HCT116 (cell line): ENCODE data around the gene GSN. TPM values are rescaled to one million over a fixed set of nuclear protein-coding genes. Genes with fewer than 3 reads are reported as not detected.

Experiments used
- ATAC-seq: fragments of 200-7000 bp; cut with Tn5 transposase; 2 replicates; pipeline ENCODE4 v1.9.1; 2020; ENCODE audit warnings: mild to moderate bottlenecking, moderate library complexity
- BruUV-seq: library from RNA; stranded (reverse); fragments of 400-500 nt; replicated peaks from 2 replicates; lab custom pipeline; 2021; lab: Mats Ljungman, UMichigan
- CTCF ChIA-PET: fragments of 300-600 bp; sonication (Branson Sonifier 250); formaldehyde crosslinking; loops from one replicate; lab custom pipeline; 2021; ENCODE audit warnings: antibody characterized with exemption; lab: Charles Lee
- POLR2A ChIA-PET: fragments of 300-600, 350-600 bp; sonication (Branson Sonifier 250); formaldehyde crosslinking; loops from one replicate; lab custom pipeline; 2021; ENCODE audit warnings: antibody characterized with exemption; lab: Charles Lee
- RAD21 ChIA-PET, 2 experiments: fragments of 300-600 bp; sonication (Branson Sonifier 250); formaldehyde crosslinking; loops; one replicate each; lab custom pipeline; 2023; ENCODE audit warnings: low total read pairs in 2 of 2; ENCODE audit not compliant: uncharacterized antibody in 2 of 2, unreplicated experiment in 2 of 2, low non-redundant PET in 1 of 2; lab: Charles Lee
- DNase-seq: peaks from one replicate; pipeline ENCODE4 v3.0.0-alpha.2; 2010; ENCODE audit warnings: low read depth, low spot score
- H2AFZ ChIP-seq: fragments of 200-600 bp; shearing (Covaris generic), sonication (generic); 2 replicates; pipeline ENCODE4 v1.6.1; 2017; ENCODE audit warnings: low read depth, mixed run types, mixed read lengths, antibody characterized with exemption, low read length; ENCODE audit not compliant: poor library complexity, severe bottlenecking
- H3K27ac ChIP-seq: 2 replicates; pipeline ENCODE4 v1.5.1; 2012; ENCODE audit warnings: low read depth, low read length
- H3K27me3 ChIP-seq: fragments of 200-600 bp; sonication (generic); 2 replicates; pipeline ENCODE4 v1.6.1; 2016; ENCODE audit warnings: mixed run types, low read length, mixed read lengths; ENCODE audit not compliant: insufficient read depth
- H3K36me3 ChIP-seq, 2 experiments: fragments of 200-500 bp in 1 of 2; fragments of 200-600 bp in 1 of 2; sonication (Bioruptor generic) in 1 of 2; sonication (generic) in 1 of 2; 2 replicates each; pipeline versions ENCODE4 v1.5.1 to v1.6.1; 2014 to 2016; ENCODE audit warnings: low read length in 2 of 2, inconsistent platforms in 1 of 2, mixed read lengths in 1 of 2, mixed run types in 1 of 2; ENCODE audit not compliant: insufficient read depth in 2 of 2, control insufficient read depth in 1 of 2
- H3K4me1 ChIP-seq, 2 experiments: fragments of 200-600 bp in 1 of 2; sonication (generic) in 1 of 2; 2 replicates each; pipeline versions ENCODE4 v1.5.1 to v1.6.1; 2012 to 2017; ENCODE audit warnings: low read length in 2 of 2, inconsistent platforms in 1 of 2, mild to moderate bottlenecking in 1 of 2, mixed read lengths in 1 of 2, mixed run types in 1 of 2, moderate library complexity in 1 of 2; ENCODE audit not compliant: insufficient read depth in 2 of 2, control insufficient read depth in 1 of 2
- H3K4me2 ChIP-seq: fragments of 200-600 bp; sonication (generic); 2 replicates; pipeline ENCODE4 v1.6.1; 2017; ENCODE audit warnings: mixed run types, low read length, mixed read lengths
- H3K4me3 ChIP-seq, 2 experiments: fragments of 200-600 bp in 1 of 2; sonication (generic) in 1 of 2; replicated peaks in 1 of 2; 2 replicates each; pipeline ENCODE4 v1.5.1; 2011 to 2016; ENCODE audit warnings: low read length in 2 of 2, control low read depth in 1 of 2, low read depth in 1 of 2, mild to moderate bottlenecking in 1 of 2, mixed read lengths in 1 of 2, mixed run types in 1 of 2
- H3K79me2 ChIP-seq: fragments of 200-600 bp; sonication (generic); 2 replicates; pipeline ENCODE4 v1.6.1; 2017; ENCODE audit warnings: mild to moderate bottlenecking, mixed run types, low read length, moderate library complexity, mixed read lengths; ENCODE audit not compliant: insufficient read depth
- H3K9ac ChIP-seq: fragments of 200-600 bp; sonication (generic); 2 replicates; pipeline ENCODE4 v1.6.1; 2016; ENCODE audit warnings: low read length, mixed read lengths
- H3K9me2 ChIP-seq: fragments of 200-600 bp; sonication (generic), shearing (Covaris generic); 2 replicates; pipeline ENCODE4 v1.6.1; 2017; ENCODE audit warnings: mixed run types, mild to moderate bottlenecking, moderate library complexity; ENCODE audit not compliant: insufficient read depth
- H3K9me3 ChIP-seq, 2 experiments: fragments of 200-500 bp in 1 of 2; fragments of 200-600 bp in 1 of 2; sonication (Bioruptor generic) in 1 of 2; sonication (generic) in 1 of 2; 2 replicates each; pipeline ENCODE4 v1.6.1; 2014 to 2017; ENCODE audit warnings: low read length in 2 of 2, mixed read lengths in 2 of 2, inconsistent platforms in 1 of 2, low read depth in 1 of 2, mild to moderate bottlenecking in 1 of 2, mixed run types in 1 of 2, moderate library complexity in 1 of 2; ENCODE audit not compliant: control insufficient read depth in 1 of 2, insufficient read depth in 1 of 2
- H4K20me1 ChIP-seq: fragments of 200-600 bp; sonication (generic), shearing (Covaris generic); 2 replicates; pipeline ENCODE4 v1.6.1; 2017; ENCODE audit warnings: mixed run types, mild to moderate bottlenecking, moderate library complexity; ENCODE audit not compliant: insufficient read depth
- CBX3 ChIP-seq: IDR thresholded peaks from 2 replicates; pipeline ENCODE4 v1.6.1; 2012; ENCODE audit warnings: low read depth
- CEBPB ChIP-seq: IDR thresholded peaks from 2 replicates; pipeline ENCODE4 v1.6.1; 2012; ENCODE audit warnings: low read depth
- EGR1 ChIP-seq: IDR thresholded peaks from 2 replicates; pipeline ENCODE4 v1.6.1; 2012; ENCODE audit warnings: low read depth
- ELF1 ChIP-seq: IDR thresholded peaks from 2 replicates; pipeline ENCODE4 v1.6.1; 2012; ENCODE audit warnings: low read depth, borderline replicate concordance
- EZH2 ChIP-seq: fragments of 200-600 bp; sonication (generic); IDR thresholded peaks from 2 replicates; pipeline ENCODE4 v1.6.1; 2017; ENCODE audit warnings: antibody characterized with exemption, mixed run types
- POLR2AphosphoS5 ChIP-seq: IDR thresholded peaks from 2 replicates; pipeline ENCODE4 v1.6.1; 2011; ENCODE audit warnings: mild to moderate bottlenecking, low read depth, low read length, moderate library complexity
- SIN3A ChIP-seq: IDR thresholded peaks from 2 replicates; pipeline ENCODE4 v1.6.1; 2012; ENCODE audit warnings: low read depth
- SRF ChIP-seq: IDR thresholded peaks from 2 replicates; pipeline ENCODE4 v1.6.1; 2012; ENCODE audit warnings: low read depth
- TCF7L2 ChIP-seq: IDR thresholded peaks from 2 replicates; pipeline ENCODE4 v1.7.0; 2011; ENCODE audit warnings: borderline replicate concordance, inconsistent platforms; ENCODE audit not compliant: insufficient read depth, insufficient read length; ENCODE audit errors: extremely low read depth
- ZFX ChIP-seq: fragments of 450-650 bp; IDR thresholded peaks from 2 replicates; pipeline ENCODE4 v1.6.1; 2017
- intact Hi-C: fragments of 100-400 bp; cut with micrococcal nuclease; formaldehyde crosslinking; loops from 2 replicates; pipeline ENCODE4 v1.10.0; 2022
- total RNA-seq: library from RNA; stranded (reverse); gene quantifications from one replicate; pipeline ENCODE4 v1.2.1, GENCODE V29; 2021; ENCODE audit not compliant: unreplicated experiment
- TF ChIP-seq, protein P1 (sequence below), 3 experiments: fragments of 200-600 bp in 1 of 3; sonication (generic) in 1 of 3; IDR thresholded peaks in 2 of 3; conservative IDR thresholded peaks in 1 of 3; 2 replicates each; pipeline ENCODE4 v1.5.1; 2012 to 2017; ENCODE audit warnings: low read depth in 2 of 3, low read length in 2 of 3, antibody characterized with exemption in 1 of 3, borderline replicate concordance in 1 of 3, control low read depth in 1 of 3, mild to moderate bottlenecking in 1 of 3, mixed read lengths in 1 of 3, mixed run types in 1 of 3, moderate library complexity in 1 of 3; ENCODE audit not compliant: insufficient read depth in 1 of 3
- TF ChIP-seq, protein P2 (sequence below): IDR thresholded peaks from 2 replicates; pipeline ENCODE4 v1.6.1; 2012
- TF ChIP-seq, protein P3 (sequence below): IDR thresholded peaks from 2 replicates; pipeline ENCODE4 v1.6.1; 2011; ENCODE audit warnings: mild to moderate bottlenecking, low read length, moderate library complexity; ENCODE audit not compliant: insufficient replicate concordance; ENCODE audit errors: extremely low read depth
- TF ChIP-seq, protein P4 (sequence below): IDR thresholded peaks from 2 replicates; pipeline ENCODE4 v1.6.1; 2012

GSN gene
- total RNA-seq, 1 experiment from 2014 or later = 71.3 TPM

DNA sequence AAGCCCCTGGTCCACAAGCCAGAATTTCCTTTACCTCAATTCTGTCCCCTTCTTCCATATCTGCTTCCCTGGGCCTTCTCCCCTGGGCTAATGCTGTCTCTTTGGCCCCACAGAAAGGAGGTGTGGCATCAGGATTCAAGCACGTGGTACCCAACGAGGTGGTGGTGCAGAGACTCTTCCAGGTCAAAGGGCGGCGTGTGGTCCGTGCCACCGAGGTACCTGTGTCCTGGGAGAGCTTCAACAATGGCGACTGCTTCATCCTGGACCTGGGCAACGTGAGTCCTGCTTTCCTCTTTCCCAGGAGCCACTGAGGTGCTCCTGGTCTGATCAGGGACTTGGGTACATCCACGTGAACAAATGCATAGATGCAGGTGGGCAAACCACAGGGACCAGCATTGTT is 42.6 kb downstream of the GSN start:
- ATAC-seq = no peak
- H3K79me2 ChIP-seq = no peaks in the 10 kb centered on the region
- H3K9me2 ChIP-seq = no peaks in the 10 kb centered on the region
- no peaks in the 10 kb centered on the region for H3K27me3 ChIP-seq
- H4K20me1 ChIP-seq = no peaks in the 10 kb centered on the region
- H3K4me3 ChIP-seq = no peak overlapping the region
- no peak overlapping the region for H3K4me2 ChIP-seq
- no peaks in the 10 kb centered on the region; a peak in 1 of 4 replicates for H3K4me1 ChIP-seq
- H3K36me3 ChIP-seq = peaks cover 0 to 10% of the 10 kb centered on the region in 2 experiments; a peak in 2 of 4 replicates
- TF ChIP-seq ELF1 (no peak), POLR2AphosphoS5 (no peak), EZH2 (no peak), SIN3A (no peak), ZFX (no peak), TCF7L2 (no peak), EGR1 (no peak)
- TF ChIP-seq, protein P1, sequence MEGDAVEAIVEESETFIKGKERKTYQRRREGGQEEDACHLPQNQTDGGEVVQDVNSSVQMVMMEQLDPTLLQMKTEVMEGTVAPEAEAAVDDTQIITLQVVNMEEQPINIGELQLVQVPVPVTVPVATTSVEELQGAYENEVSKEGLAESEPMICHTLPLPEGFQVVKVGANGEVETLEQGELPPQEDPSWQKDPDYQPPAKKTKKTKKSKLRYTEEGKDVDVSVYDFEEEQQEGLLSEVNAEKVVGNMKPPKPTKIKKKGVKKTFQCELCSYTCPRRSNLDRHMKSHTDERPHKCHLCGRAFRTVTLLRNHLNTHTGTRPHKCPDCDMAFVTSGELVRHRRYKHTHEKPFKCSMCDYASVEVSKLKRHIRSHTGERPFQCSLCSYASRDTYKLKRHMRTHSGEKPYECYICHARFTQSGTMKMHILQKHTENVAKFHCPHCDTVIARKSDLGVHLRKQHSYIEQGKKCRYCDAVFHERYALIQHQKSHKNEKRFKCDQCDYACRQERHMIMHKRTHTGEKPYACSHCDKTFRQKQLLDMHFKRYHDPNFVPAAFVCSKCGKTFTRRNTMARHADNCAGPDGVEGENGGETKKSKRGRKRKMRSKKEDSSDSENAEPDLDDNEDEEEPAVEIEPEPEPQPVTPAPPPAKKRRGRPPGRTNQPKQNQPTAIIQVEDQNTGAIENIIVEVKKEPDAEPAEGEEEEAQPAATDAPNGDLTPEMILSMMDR (IDR thresholded peaks at IDR 0.05 in 2 of 3, conservative IDR thresholded peaks at IDR 0.05 in 1 of 3; ENCODE audit: borderline replicate concordance in 1 of 3, insufficient read depth in 1 of 3, low read depth in 2 of 3, low read length in 2 of 3) = no peak
- TF ChIP-seq, all 23 proteins: peak for 0
- BruUV-seq = no TSS peak
- DNase-seq = no peak
- Histone ChIP-seq H2AFZ (no peak overlapping the region), H3K27ac (no peak overlapping the region), H3K9me3 (no peaks in the 10 kb centered on the region), H3K9ac (no peak overlapping the region)
- POLR2A ChIA-PET = no interaction called here
- RAD21 ChIA-PET = no interaction called here
- intact Hi-C loops = no loop called here
- CTCF ChIA-PET = no interaction called here

DNA sequence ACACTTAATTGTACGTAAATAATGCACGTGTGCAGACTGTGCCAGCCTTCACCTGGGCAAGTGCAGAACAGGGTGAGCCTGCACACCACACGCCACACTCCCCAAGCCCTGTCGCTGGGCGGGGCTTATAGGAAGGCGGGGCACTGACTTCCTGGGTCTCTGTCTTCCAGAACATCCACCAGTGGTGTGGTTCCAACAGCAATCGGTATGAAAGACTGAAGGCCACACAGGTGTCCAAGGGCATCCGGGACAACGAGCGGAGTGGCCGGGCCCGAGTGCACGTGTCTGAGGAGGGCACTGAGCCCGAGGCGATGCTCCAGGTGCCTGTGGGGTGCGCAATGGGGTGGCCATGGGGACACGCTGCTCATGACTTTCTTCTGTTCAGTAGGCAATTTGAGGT is 44.2 kb downstream of the GSN start:
- TF ChIP-seq, protein P2, sequence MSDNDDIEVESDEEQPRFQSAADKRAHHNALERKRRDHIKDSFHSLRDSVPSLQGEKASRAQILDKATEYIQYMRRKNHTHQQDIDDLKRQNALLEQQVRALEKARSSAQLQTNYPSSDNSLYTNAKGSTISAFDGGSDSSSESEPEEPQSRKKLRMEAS = no peak
- no peak for TF ChIP-seq CBX3
- no peak for TF ChIP-seq SRF
- TF ChIP-seq CEBPB = no peak
- TF ChIP-seq TCF7L2 = no peak
- TF ChIP-seq, protein P3, sequence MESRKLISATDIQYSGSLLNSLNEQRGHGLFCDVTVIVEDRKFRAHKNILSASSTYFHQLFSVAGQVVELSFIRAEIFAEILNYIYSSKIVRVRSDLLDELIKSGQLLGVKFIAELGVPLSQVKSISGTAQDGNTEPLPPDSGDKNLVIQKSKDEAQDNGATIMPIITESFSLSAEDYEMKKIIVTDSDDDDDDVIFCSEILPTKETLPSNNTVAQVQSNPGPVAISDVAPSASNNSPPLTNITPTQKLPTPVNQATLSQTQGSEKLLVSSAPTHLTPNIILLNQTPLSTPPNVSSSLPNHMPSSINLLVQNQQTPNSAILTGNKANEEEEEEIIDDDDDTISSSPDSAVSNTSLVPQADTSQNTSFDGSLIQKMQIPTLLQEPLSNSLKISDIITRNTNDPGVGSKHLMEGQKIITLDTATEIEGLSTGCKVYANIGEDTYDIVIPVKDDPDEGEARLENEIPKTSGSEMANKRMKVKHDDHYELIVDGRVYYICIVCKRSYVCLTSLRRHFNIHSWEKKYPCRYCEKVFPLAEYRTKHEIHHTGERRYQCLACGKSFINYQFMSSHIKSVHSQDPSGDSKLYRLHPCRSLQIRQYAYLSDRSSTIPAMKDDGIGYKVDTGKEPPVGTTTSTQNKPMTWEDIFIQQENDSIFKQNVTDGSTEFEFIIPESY = no peak
- TF ChIP-seq EZH2 = no peak
- TF ChIP-seq EGR1 = no peak
- TF ChIP-seq, protein P4, sequence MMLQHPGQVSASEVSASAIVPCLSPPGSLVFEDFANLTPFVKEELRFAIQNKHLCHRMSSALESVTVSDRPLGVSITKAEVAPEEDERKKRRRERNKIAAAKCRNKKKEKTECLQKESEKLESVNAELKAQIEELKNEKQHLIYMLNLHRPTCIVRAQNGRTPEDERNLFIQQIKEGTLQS = no peak
- TF ChIP-seq, all 23 proteins: peak for 0
- Histone ChIP-seq H3K36me3 (peaks cover 2 to 10% of the 10 kb centered on the region in 2 experiments; a peak in 2 of 4 replicates), H3K27ac (no peak overlapping the region), H3K9me3 (no peaks in the 10 kb centered on the region), H2AFZ (no peak overlapping the region), H3K4me3 (no peak overlapping the region), H3K9me2 (no peaks in the 10 kb centered on the region), H3K79me2 (no peaks in the 10 kb centered on the region), H3K27me3 (no peaks in the 10 kb centered on the region), H3K4me2 (no peak overlapping the region), H3K9ac (no peak overlapping the region), H3K4me1 (no peaks in the 10 kb centered on the region; a peak in 1 of 4 replicates), H4K20me1 (no peaks in the 10 kb centered on the region)
- BruUV-seq = no TSS peak
- ATAC-seq (0 out of 2 replicates have a peak, but pooled peaks have one; percentile 38), DNase-seq (no peak)
- intact Hi-C loops = no loop called here
- POLR2A ChIA-PET = no interaction called here
- CTCF ChIA-PET = no interaction called here
- RAD21 ChIA-PET = no interaction called here
